ENCODE data around the gene MGAT5. TPM values are rescaled to one million over a fixed set of nuclear protein-coding genes. Genes with fewer than 3 reads are reported as not detected.

Gene MGAT5
- total RNA-seq, 1 experiment from 2014 or later, result 52.4 TPM

GRCh38 chr2:134231965-134232340 is 21.9 kb upstream of the MGAT5 start:
- Mint-ChIP-seq H3K36me3 (peaks cover 29% of the 10 kb centered on the region), H3K9me3 (peaks cover 38% of the 10 kb centered on the region), H3K27ac (no peak overlapping the region), H3K4me3 (no peak overlapping the region), H3K4me1 (peaks cover 7% of the 10 kb centered on the region; the same call in 1 of the 2 replicates), H3K27me3 (ENCODE audit: low read depth) (no peaks in the 10 kb centered on the region; the same call in 1 of the 2 replicates)
- ChIA-PET POLR2A (no interaction called here), CTCF (no interaction called here)
- ATAC-seq (no peak), DNase-seq (ENCODE audit: low spot score) (no peak)
- TF ChIP-seq E2F5 (CRISPR knock-in tag; IDR thresholded peaks at IDR 0.05) (no peak), MAX (CRISPR knock-in tag; IDR thresholded peaks at IDR 0.05) (no peak), ZNF263 (CRISPR knock-in tag; IDR thresholded peaks at IDR 0.05; ENCODE audit: low read depth) (no peak), ZNF219 (CRISPR knock-in tag; IDR thresholded peaks at IDR 0.05; ENCODE audit: borderline replicate concordance) (no peak)
- TF ChIP-seq, protein P1, sequence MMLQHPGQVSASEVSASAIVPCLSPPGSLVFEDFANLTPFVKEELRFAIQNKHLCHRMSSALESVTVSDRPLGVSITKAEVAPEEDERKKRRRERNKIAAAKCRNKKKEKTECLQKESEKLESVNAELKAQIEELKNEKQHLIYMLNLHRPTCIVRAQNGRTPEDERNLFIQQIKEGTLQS (CRISPR knock-in tag; conservative IDR thresholded peaks at IDR 0.05), result no peak

DNA sequence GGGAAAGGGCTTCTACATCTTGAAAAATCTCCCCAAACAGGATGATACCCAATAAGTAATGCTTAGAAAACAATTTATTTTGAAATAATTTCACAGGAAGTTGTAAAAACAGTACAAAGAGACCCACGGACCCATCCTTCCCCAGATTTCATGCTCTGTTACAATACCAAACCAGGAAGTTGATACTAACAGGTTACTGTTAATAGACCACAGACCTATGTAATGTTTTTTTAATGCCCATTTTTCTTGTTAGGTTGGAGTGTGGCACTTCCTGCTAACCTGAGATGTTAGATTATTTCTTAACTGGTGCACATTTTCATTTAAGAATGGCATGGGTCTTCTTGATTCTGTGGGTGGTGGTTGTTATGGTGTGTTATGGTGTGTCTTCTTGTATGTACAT is 21.4 kb upstream of the MGAT5 start:
- Mint-ChIP-seq H3K27ac (no peak overlapping the region), H3K4me3 (no peak overlapping the region), H3K36me3 (peaks cover 29% of the 10 kb centered on the region), H3K9me3 (peaks cover 33% of the 10 kb centered on the region), H3K4me1 (peaks cover 9% of the 10 kb centered on the region), H3K27me3 (ENCODE audit: low read depth) (no peaks in the 10 kb centered on the region; the same call in 1 of the 2 replicates)
- POLR2A ChIA-PET, result no interaction called here
- no peak for DNase-seq (ENCODE audit: low spot score)
- TF ChIP-seq ZNF396 (CRISPR knock-in tag; IDR thresholded peaks at IDR 0.05; ENCODE audit: borderline replicate concordance), result no peak
- TF ChIP-seq ZNF263 (CRISPR knock-in tag; IDR thresholded peaks at IDR 0.05; ENCODE audit: low read depth), result no peak
- no peak for TF ChIP-seq NFATC4 (CRISPR knock-in tag; IDR thresholded peaks at IDR 0.05)
- no peak for TF ChIP-seq EMX1 (CRISPR knock-in tag; IDR thresholded peaks at IDR 0.05)
- no peak for TF ChIP-seq ATF2 (CRISPR knock-in tag; IDR thresholded peaks at IDR 0.05; ENCODE audit: borderline replicate concordance, low read depth)
- TF ChIP-seq GRHL2 (CRISPR knock-in tag; IDR thresholded peaks at IDR 0.05; ENCODE audit: insufficient replicate concordance, severe bottlenecking), result no peak
- TF ChIP-seq, protein P1 (CRISPR knock-in tag; conservative IDR thresholded peaks at IDR 0.05), result no peak
- TF ChIP-seq NFE2L1 (CRISPR knock-in tag; IDR thresholded peaks at IDR 0.05), result no peak
- TF ChIP-seq, protein P2, sequence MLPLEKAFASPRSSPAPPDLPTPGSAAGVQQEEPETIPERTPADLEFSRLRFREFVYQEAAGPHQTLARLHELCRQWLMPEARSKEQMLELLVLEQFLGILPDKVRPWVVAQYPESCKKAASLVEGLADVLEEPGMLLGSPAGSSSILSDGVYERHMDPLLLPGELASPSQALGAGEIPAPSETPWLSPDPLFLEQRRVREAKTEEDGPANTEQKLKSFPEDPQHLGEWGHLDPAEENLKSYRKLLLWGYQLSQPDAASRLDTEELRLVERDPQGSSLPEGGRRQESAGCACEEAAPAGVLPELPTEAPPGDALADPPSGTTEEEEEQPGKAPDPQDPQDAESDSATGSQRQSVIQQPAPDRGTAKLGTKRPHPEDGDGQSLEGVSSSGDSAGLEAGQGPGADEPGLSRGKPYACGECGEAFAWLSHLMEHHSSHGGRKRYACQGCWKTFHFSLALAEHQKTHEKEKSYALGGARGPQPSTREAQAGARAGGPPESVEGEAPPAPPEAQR (CRISPR knock-in tag; IDR thresholded peaks at IDR 0.05), result no peak
- no peak for TF ChIP-seq ZBTB21 (CRISPR knock-in tag; IDR thresholded peaks at IDR 0.05; ENCODE audit: borderline replicate concordance)
- TF ChIP-seq HMGA2 (CRISPR knock-in tag; IDR thresholded peaks at IDR 0.05), result no peak
- no peak for TF ChIP-seq NR3C1 (CRISPR knock-in tag; conservative IDR thresholded peaks at IDR 0.05; ENCODE audit: low read depth)
- TF ChIP-seq, protein P3, sequence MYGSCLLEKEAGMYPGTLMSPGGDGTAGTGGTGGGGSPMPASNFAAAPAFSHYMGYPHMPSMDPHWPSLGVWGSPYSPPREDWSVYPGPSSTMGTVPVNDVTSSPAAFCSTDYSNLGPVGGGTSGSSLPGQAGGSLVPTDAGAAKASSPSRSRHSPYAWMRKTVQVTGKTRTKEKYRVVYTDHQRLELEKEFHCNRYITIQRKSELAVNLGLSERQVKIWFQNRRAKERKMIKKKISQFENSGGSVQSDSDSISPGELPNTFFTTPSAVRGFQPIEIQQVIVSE (CRISPR knock-in tag; IDR thresholded peaks at IDR 0.05; ENCODE audit: borderline replicate concordance), result no peak
- no peak for TF ChIP-seq RORB (CRISPR knock-in tag; IDR thresholded peaks at IDR 0.05)
- TF ChIP-seq, protein P4, sequence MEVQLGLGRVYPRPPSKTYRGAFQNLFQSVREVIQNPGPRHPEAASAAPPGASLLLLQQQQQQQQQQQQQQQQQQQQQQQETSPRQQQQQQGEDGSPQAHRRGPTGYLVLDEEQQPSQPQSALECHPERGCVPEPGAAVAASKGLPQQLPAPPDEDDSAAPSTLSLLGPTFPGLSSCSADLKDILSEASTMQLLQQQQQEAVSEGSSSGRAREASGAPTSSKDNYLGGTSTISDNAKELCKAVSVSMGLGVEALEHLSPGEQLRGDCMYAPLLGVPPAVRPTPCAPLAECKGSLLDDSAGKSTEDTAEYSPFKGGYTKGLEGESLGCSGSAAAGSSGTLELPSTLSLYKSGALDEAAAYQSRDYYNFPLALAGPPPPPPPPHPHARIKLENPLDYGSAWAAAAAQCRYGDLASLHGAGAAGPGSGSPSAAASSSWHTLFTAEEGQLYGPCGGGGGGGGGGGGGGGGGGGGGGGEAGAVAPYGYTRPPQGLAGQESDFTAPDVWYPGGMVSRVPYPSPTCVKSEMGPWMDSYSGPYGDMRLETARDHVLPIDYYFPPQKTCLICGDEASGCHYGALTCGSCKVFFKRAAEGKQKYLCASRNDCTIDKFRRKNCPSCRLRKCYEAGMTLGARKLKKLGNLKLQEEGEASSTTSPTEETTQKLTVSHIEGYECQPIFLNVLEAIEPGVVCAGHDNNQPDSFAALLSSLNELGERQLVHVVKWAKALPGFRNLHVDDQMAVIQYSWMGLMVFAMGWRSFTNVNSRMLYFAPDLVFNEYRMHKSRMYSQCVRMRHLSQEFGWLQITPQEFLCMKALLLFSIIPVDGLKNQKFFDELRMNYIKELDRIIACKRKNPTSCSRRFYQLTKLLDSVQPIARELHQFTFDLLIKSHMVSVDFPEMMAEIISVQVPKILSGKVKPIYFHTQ (CRISPR knock-in tag; IDR thresholded peaks at IDR 0.05), result no peak
- no peak for ATAC-seq
- CTCF ChIA-PET, result no interaction called here
